HG03354 (cell line): Measurements from ENCODE around the gene VRTN.
"Not testable (repeated sequence)": the region's sequence is repeated elsewhere in the genome, so short reads cannot be mapped to it uniquely, and the experiment has no call there.

Source experiments
- ATAC-seq: cut with Tn5 transposase; IDR thresholded peaks from one replicate; pipeline ENCODE4 v1.9.1; 2021; ENCODE audit warnings: mild to moderate bottlenecking; ENCODE audit not compliant: unreplicated experiment, poor library complexity, severe bottlenecking

The VRTN gene

DNA sequence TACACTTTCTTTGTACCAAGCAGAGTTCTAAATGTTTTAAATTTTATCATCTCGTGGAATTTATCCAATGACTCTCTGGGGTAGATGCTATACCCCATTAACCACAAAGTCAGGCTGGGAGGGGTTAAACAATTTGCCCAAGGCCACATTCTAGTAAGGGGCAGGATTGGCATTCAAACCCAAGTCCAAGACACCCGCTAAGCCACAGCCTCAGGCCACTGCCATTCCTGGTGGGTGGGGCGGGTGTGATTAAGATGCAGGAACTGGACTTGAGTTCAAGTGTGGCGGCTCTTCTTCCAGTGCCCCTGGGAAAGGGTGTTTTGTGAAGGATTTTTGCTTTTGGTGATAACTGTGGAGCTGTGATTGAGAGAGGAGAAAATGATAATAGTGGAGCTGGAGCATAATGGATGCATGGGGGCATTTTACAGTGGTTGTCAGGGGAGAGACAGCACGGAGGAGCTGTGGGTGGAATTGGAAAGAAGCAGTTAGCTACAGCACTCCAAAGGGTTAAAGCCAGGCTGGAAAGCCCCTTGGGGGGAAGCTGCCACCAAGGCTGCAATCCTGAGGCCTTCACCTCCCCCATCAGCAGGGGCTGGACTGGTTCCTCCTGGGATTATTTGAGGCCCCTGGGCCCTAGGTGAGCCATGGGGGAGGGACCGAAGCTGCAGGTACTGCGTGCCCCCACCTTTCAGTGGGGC, 1.0 kb upstream of the VRTN start:
- no peak for ATAC-seq

DNA sequence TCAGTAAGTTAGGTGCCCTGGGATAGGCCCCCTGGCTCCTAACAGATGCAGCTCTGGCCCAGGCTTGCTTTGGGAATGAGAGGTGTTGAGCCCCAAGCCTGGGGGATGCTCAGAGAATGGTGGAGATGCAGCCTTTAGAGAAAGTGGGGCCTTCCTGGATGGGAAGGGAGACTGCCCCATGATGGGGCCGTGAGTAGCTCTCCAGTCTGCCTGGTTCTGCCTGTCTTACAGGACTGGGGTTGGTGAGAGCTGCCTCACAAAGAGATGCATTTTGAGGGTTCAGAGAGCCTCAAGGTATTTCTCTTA, 523 bp upstream of the VRTN start:
- no peak for ATAC-seq

DNA sequence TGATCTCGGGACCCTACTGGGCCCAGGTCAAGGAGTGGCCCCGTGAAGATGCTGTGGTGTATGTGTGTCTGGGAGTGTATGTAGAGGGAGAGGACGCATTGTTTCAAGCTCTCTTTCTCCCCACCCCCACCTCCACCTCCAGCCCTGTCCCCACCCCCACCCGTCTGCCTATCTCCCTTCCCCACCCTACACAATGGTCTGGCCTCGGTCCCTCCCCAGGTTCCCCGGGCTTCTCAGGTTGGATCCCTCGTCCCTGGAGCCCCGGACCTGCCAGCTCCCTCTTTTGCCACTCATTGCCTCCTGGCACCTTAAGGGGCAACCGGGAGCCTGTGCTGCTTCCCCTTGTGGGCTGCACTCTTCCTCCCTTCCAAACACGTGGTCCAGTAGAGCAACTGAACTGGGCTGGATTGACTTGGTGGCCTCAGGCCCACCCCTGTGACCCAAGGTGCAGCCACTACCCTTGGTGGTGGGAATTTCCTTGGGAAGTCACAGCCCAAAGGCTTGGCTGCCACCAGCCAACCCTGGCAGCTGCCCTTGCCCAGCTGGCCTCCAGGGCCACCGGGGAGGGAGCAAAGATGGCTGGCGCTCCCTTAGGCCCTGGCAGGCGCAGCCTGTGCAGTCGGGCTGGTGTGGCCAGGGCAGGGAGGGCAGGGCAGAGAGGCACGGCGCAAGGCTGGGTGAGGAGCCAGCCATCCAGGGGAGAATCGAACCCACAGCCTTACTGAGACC, 628 bp downstream of the VRTN start:
- no peak for ATAC-seq

DNA sequence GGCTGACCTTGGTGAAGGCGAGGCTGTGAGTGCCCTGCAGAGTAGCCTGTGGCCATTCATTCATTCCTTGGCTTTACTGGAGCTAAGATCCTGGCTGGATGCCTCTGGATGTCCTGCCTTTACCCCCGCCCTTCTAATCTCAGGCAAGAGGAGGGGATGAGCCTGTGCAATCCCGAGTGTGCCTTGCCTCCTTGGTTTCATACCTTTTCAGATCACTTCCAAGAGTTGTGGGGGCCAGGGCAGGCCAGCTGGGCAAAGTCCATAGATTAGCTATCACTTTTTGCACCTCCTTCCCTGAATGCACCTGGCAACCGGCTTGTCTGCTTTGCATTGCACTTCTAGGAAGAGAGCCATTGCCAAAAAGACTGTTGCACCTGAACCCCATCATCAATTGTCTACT, 1.5 kb downstream of the VRTN start:
- ATAC-seq, result no peak

DNA sequence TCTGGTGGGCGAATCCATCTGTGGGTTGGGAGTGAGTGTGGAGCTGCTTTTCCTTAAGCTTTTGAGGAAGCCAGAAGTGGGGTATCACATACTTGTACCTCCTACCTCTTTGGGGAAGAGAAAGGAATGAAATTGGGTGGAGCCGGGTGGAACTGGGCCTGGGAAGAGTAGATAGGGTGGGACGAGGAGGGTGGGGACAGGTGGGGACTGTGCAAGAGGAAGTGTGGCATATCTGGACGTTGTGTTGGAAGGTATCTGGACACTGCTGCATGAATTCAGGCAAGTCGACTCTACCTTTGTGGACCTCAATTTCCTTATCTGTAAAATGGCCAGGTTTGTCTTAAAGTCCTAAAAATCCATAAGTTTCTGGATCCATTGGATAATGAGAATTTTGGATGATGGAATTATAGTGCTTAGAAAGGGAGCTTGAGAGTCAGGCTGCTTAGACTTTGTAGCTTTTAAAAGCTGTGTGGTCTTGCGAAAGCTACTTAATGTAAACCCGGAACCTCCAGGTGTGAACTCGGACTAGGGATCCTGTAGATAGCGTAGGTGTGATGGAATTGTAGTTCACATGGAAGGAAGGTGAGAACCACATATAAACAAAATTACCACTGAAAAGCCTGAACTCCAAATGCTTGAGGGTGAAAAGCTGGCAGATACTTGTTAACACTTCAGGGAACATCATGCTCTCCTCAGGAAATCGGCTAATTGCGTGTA, 2.1 kb downstream of the VRTN start:
- ATAC-seq, result no peak

DNA sequence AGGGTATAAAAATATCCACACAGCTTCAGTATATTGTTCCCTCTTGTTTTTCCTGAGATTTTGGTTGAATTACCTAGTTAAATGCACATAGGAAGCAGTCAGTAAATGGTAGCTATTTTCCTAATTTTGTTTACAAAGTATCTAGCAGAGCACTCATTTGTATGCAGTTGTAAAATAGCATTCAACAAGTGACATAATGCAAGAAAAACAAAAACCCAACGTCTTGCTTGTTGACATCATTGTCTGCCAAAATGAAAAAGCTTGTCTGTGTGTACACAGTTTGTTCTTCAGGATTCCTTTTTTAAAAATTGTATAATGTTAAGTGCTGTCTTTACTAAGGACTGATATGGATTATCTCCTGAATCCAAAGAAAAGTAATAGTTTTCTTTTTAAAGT, 2.7 kb downstream of the VRTN start:
- no peak for ATAC-seq

DNA sequence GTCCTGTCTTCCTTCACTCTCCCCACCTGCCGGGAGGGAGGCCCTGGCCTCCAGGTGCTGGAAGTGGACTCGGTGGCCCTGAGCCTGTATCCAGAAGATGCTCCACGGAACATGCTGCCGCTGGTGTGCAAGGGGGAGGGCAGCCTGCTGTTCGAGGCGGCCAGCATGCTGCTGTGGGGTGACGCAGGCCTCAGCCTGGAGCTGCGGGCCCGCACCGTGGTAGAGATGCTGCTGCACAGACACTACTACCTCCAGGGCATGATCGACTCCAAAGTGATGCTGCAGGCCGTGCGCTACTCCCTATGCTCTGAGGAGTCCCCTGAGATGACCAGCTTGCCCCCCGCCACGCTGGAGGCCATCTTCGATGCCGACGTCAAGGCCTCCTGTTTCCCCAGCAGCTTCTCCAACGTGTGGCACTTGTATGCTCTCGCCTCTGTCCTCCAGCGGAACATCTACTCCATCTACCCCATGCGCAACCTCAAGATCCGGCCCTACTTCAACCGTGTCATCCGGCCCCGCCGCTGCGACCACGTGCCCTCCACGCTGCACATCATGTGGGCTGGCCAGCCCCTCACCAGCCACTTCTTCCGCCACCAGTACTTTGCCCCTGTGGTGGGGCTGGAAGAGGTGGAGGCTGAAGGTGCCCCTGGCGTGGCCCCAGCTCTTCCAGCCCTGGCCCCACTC, 8.8 kb downstream of the VRTN start:
- no peak for ATAC-seq

DNA sequence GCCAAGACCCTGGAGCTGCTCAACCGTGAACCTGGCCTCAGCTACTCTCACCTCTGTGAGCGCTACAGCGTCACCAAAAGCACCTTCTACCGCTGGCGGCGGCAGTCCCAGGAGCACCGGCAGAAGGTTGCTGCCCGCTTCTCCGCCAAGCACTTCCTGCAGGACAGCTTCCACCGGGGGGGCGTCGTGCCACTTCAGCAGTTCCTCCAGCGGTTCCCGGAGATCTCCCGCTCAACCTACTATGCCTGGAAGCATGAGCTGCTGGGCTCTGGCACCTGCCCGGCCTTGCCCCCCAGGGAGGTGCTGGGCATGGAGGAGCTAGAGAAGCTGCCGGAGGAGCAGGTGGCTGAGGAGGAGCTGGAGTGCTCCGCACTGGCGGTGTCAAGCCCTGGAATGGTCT, 9.3 kb downstream of the VRTN start:
- no peak for ATAC-seq

DNA sequence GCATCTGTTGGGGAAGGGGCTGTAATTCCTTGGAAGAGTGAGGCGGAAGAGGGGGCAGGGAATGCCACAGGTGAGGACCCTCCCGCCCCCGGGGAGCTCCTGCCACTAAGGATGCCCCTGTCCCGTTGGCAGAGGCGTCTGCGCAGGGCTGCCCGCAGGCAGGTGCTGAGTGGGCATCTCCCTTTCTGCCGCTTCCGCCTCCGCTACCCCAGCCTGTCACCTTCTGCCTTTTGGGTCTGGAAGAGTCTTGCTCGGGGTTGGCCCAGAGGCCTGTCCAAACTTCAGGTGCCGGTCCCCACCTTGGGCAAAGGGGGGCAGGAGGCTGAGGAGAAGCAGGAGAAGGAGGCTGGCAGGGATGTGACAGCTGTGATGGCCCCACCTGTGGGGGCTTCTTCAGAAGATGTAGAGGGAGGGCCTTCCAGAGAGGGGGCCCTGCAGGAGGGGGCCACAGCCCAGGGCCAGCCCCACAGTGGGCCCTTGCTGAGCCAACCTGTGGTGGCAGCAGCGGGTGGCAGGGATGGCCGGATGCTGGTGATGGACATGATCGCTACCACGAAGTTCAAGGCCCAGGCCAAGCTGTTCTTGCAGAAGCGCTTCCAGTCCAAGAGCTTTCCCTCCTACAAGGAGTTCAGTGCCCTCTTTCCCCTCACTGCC, 10.0 kb downstream of the VRTN start:
- no peak for ATAC-seq

DNA sequence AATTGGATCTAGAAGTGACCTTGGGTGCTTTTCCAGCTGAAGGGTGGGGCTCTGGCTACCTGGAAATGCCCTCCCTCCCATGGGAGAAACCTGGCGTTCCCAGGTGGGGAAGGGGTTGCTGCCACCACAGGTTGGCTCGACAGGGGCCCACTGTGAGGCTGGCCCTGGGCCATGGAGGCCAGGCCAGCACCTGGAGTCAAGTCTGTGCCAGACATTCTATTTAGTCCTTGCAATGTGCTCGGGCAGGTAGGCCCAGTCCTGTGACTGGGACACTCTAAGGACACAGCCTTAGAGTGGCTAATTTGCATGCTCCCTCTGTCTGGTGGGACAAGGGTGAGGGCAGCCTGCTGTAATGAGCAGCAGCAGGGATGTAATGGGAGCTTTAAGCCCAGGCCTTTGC, 11.9 kb downstream of the VRTN start:
- no peak for ATAC-seq

DNA sequence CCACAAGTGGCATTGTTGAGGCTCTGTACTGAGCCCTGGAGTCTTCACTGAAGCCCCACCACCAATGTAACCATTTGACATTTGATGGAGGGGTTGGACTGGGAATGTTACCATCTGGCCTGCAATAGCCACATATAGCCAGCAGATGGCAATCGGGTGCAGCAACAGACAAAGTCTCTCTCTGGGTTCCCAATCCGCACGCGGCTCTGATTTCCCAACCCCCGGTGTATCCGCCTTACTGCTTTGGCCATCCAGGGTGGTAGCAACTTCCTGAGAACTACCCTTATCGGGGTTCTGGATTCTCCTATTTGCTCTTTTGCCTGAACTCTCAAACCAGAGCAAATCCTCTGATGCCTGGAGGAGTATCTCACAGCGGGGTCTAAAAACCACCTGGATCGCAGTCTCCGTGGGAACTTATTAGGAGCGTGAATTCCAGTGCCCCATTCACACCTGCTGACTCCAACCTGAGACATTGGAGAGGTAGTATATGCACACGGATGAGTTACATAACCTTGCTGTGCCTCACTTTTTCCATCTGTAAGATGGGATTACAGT, 14.2 kb downstream of the VRTN start:
- no peak for ATAC-seq

DNA sequence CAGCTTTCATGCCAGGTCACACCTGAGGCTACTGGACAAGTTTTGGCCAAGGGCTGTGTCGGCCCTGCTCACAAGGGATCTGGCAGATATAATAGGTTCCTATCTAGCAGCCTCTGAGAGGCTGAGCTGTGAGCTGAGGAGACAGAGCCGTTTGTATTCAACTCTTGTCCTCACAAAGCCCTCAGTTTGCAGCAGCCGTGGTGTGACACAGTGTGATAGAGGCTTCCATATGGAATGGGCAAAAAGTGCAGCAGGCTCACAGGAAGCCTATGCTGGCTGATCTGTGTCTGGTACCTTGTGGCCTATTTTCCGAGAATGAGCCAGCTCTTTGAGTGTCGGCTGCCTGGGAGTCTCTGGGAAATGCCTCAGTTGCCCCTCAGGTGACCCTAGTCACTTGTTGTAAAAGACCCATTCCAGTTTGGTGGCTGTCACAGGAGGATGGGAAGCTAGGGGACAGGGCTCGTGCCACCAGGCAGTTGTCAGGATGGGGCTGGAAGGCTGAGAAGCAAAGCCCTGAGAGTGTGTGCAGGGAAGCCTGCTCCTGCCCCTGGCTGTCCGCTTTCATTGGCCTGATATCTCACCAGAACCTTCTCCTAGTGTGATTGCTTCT, 16.1 kb downstream of the VRTN start:
- no peak for ATAC-seq

DNA sequence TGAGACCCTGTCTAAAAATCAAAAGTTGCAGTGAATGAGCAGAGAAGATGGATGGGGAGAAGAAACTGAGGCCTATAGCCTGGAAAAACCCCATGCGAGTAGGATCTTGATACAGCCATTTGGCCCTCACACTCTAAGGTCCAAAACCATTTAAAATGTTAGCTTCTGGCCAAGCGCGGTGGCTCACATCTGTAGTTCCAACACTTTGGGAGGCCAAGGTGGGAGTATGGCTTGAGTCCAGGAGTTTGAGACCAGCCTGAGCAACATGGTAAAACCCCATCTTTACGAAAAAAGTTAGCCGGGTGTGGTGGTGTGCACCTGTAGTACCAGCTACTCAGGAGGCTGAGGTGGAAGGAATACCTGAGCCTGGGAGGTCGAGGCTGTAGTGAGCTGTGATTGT, 19.8 kb downstream of the VRTN start:
- no peak for ATAC-seq

DNA sequence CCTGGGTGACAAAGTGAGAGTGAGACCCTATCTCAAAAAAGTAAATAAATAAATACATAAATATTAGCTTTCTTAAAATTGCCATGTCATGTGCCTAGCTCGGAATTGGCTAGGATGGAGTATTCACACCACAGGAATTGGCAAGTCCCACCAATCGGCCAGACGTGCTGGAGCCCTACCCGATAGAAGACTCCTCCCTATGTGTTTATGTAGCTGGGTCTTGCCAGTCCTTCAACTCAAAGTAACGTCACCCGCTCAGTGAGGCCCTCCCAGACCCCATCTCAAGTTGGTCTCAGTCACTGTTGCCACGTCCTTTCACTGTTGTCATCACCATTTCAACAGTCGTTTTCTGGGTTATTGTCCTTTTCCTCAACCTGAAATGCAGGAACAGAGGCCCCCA, 20.2 kb downstream of the VRTN start:
- ATAC-seq, result no peak

DNA sequence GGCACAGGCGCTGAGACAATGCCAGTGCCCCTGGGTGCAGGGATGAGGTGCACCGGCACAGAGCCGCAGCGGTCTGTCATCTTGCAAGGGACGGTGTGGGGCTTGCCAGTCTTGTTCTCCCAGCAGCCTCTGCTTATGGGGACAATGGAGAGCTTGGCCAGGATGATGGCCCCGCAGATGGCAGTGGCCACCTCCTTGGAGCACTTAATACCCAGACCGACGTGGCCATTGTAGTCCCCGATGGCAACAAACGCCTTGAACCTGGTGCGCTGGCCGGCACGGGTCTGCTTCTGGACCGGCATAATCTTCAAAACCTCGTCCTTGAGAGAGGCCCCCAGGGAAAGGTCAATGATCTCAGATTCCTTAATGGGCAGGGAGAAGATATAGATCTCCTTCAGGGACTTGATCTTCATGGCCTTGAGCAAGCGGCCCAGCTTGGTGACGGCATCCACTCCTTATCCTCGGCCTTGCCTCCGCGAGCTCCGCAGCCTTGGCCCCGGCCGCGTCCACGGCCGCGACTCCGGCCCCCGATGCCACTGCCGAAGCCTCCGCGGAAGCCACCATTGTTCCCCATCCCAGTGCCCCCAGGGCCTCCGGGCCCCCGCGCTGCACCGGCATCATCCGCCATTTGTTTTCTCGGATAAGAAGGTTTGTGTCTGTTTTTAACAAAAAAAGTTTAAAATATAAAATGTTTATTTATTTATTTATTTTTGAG, 29.9 kb downstream of the VRTN start:
- ATAC-seq, result no peak

DNA sequence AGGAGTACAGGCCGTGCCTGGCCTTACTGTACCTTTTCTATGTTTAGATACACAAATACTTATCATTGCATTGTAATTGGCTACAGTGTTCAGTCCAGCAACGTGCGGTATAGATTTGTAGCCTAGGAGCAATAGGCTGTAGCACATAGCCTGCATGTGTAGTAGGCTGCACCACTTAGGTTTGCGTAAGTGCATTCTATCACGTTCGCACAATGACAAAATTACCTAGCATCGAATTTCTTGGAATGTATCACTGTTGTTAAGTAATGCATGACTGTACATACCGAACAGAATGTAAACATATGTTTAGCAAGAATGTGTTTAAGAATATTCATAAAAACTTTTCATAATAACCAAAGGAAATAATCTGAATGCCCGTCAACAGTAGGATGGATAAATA, 31.9 kb downstream of the VRTN start:
- no peak for ATAC-seq

DNA sequence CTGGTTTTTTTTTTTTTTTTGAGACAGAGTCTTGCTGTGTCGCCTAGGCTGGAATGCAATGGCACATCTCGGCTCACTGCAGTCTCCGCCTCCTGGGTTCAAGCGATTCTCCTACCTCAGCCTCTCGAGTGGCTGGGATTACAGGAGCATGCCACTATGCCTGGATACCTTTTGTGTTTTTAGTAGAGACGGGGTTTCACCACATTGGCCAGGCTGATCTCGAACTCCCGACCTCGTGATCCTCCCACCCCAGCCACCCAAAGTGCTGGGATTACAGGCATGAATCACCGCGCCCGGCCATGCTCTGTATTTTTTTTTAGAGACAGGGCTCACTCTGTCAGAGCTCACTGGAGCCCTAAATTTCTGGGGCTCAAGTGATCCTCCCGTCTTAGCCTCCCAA, 32.6 kb downstream of the VRTN start:
- no peak for ATAC-seq

DNA sequence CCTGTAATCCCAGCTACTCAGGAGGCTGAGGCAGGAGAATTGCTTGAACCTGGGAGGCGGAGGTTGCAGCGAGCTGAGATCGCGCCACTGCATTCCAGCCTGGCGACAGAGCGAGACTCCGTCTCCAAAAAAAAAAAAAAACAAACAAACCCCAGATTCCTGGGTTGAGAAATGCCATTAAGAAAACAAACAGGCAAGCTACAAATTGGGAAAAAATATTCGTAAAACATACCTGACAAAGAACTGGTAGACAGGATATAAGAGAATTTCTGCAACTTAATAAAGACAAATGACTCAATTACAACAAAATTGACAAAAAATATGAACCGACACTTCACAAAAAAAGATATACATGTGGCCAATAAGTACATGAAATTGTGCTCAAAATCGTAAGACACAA, 33.3 kb downstream of the VRTN start:
- not testable (repeated sequence) for ATAC-seq

DNA sequence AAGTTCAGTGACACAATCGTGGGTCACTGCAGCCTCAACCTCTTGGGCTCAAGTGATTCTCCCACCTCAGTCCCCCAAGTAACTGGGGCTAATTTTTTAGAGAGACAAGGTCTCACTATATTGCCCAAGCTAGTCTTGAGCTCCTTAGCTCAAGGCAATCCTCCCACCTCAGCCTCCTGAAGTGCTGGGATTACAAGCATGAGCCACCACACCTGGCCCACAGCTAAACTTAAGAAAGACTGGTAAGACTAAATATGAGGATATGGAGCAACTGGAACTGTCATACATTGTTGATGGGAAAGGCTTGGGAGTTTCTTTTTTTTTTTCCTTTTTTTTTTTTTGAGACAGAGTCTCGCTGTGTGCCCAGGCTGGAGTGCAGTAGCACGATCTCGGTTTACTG, 34.0 kb downstream of the VRTN start:
- ATAC-seq, result no peak
